CD4-positive, alpha-beta T cell treated with Interleukin-17A for 4 hours (primary cell): ENCODE data around the gene CAMTA2.
A peak's percentile ranks its signal among the peaks of the same experiment; 100 is the strongest.
"Not testable (repeated sequence)": the region's sequence is repeated elsewhere in the genome, so short reads cannot be mapped to it uniquely, and the experiment has no call there.

Experiments
- DNase-seq: peaks from one replicate; pipeline ENCODE4 v3.0.0-alpha.2; 2020; ENCODE audit warnings: mixed read lengths

The CAMTA2 gene

DNA sequence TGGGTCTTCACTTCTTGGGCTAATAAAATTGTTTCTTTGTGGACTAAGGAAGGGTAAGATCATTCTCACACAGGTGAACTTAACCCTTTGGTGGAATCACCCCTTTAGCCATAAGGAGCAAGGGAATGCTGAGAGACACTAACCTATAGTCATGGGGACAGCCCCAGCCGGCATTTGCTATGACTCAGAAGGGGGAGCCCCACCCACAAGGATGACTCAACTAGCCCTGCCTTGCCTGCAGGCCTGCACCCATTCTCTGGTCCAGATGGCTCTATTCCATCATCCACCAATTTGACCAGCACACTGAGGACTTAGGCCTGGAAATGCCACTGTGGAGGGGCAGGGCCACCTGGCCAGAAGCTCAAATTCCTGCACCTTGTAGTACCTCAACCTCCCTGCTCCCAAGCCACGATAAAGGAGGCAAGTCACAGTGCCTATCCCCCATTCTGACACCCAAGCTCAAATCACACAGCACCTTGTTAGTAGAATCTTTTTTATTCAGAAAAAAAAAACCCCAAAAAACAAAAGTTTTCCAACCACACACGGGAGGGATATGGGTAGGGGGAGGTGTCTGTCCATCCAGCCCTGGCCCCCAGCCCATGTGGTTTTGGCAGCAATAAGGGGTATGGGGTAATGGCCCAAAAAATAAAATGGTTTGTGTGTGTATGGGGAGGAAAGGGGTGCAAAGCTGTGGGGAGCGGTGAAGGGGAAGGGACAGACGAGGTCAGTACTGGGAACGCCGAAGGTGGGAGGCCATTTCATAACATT is 42.1 kb downstream of the CAMTA2 start:
- DNase-seq = peak; percentile 87

DNA sequence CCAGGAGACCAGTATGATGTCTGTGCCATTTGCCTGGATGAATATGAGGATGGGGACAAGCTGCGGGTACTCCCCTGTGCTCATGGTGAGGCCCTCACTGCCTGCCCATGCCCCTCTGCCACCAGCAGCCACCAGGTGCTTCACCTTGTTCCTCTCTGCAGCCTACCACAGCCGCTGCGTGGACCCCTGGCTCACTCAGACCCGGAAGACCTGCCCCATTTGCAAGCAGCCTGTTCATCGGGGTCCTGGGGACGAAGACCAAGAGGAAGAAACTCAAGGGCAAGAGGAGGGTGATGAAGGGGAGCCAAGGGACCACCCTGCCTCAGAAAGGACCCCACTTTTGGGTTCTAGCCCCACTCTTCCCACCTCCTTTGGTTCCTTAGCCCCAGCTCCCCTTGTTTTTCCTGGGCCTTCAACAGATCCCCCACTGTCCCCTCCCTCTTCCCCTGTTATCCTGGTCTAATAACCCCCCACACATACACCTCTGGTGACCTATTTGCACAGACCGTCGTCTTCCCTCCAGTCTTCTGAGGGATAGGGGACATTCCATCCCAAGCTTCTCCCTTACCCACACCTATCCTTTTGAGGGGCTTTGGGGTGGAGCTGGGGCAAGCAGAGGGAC is 42.8 kb downstream of the CAMTA2 start:
- peak; percentile 34 for DNase-seq

DNA sequence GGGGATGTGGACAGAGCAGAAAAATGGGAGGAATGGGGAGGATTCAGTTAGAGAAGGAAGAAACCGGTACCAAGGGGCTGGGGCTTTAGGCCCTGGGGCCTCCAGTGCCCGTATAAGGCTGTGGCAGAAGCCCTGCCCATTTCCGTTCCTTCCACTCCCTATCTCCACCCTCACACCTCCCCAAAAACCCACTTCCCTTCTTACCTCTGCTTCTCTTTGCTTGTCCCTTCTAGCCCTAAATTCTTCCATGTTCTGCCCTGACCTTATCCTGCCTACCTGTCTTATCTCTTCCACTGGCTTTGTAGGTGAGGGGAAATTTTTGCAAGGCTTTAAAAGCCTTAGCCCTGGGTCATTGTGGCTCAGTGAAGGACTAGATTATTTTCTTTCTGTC is 43.3 kb downstream of the CAMTA2 start:
- peak; percentile 73 for DNase-seq

DNA sequence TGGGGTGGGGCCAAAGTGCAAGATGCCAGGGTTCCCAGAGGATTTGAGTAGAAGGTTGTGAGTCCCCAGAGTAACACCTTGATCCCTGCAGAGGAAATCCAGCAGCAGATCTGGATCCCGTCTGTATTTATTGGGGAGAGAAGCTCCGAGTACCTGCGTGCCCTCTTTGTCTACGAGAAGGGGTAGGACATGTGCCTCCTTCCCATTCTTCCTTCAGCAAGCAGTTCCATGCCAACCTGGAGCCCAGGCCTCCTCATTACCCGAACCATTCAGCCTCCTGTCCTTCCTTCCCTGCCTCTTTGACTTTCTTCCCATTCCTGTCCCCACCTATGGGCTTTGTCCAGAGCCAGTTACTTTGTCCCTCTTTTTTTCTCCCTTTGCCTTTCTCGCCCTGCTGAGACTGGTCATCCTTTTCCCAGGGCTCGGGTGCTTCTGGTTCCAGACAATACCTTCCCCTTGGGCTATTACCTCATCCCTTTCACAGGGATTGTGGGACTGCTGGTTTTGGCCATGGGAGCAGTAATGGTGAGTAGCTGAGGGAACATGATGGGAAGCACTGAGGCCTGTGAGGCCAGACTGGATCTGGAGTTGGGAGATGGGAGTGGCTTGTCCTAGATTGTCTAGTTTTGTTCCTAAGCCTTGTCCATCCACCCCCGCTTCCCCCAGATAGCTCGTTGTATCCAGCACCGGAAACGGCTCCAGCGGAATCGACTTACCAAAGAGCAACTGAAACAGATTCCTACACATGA is 44.5 kb downstream of the CAMTA2 start:
- no peak for DNase-seq

DNA sequence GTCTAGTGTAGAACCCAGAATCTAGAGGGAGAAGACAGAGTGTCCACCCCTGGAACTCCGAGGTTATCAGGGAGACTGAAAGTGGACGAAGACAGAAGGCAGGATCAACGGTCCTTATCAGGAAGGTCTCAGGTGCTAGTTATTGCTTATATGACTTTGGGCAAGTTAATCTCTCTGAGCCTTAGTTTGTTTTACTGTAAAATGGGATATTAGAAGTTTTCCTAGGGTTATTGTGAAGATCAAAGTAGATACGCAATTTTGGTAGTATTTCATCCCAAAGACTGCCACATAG is 46.2 kb downstream of the CAMTA2 start:
- no peak for DNase-seq

DNA sequence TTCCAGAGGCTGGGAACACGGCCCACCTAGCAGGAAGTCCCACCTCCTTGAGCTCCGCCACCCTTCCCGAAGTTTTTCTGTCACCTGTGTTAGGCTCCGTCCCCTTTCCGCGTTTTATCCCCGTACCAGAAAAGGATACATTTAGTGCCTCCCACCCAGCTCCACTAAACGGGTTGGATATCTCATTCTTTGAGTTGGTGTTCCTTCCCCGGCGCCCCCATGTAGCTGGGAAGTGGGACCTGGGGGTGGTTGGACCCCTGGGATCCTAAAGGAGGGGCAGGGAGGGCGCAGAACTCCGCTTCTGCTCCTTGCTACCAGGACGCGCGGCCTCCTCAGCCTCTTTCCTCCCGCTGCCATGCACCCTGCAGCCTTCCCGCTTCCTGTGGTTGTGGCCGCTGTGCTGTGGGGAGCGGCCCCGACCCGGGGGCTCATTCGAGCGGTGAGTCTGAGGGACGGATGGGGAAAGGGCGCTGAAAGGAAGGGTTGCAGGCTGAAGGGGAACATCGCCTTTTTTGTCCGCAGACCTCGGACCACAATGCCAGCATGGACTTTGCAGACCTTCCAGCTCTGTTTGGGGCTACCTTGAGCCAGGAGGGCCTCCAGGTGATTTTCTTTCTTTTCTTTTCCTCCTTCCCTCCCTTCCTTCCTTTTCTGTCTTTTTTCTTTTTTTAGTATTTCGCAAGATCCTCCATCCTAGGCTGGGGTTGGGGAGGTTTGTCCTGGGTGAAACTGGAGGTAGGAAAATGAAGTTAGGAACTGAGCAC is 46.7 kb downstream of the CAMTA2 start:
- peak; percentile 65 for DNase-seq

DNA sequence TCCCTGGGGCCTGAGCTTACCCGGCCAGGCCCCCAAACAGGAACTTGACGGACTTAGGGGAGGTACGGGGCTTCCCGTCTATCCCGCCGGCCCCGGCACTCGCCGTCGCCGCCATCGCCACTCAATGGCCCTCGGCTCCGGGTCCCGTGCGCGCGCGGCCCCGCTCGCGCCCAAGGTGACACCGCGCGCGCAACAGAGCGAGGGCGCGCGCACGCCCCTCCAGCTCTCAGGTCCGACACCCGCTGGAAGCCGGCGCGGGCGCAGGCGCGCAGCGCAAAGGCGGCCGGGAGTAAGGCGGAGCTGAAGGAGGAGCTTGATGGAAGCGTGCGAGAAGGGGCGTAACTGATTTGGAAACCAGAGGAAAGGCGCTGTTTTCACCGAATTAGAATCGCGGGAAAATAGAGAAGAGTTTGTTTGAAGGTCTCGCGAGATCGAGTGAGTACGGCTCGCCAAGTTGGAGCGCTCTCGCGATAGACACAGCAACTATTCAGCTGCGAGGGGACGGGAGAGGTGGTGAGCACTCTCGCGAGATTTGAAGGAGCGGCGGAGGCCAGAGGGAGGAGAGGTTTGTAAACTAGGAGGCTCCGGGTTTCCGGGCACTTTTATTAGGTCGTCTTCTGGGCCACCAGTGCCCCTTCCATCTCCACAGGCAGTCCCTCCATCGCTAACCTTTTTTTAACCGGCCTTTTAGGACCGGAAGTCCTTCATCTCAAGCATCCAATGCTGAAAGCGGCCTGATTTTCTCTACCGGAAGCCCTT is 47.5 kb downstream of the CAMTA2 start, which contains the start of the genes RNF167 and SLC25A11:
Gene RNF167 (plus strand): TSS at position 473 of the 759 bp plus-strand sequence. CDS start 642 bp downstream, outside the sequence.
Gene SLC25A11 (minus strand): TSS at position 251 of the 759 bp plus-strand sequence. CDS start 136 bp downstream, at position 115.
- DNase-seq = peak; percentile 95

DNA sequence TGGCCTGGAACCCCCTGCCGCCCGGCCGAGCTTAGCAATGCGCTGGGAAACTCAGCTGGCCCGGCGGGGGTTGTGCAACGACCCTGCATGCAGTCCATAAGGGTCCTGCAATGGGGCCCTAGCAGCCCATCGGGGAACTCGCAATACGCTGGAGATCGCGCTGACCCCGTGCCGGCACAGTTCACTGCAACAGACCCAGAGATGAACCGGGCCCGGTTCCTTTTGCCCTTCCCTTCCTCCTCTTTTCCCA is 48.0 kb downstream of the CAMTA2 start:
- no peak for DNase-seq

DNA sequence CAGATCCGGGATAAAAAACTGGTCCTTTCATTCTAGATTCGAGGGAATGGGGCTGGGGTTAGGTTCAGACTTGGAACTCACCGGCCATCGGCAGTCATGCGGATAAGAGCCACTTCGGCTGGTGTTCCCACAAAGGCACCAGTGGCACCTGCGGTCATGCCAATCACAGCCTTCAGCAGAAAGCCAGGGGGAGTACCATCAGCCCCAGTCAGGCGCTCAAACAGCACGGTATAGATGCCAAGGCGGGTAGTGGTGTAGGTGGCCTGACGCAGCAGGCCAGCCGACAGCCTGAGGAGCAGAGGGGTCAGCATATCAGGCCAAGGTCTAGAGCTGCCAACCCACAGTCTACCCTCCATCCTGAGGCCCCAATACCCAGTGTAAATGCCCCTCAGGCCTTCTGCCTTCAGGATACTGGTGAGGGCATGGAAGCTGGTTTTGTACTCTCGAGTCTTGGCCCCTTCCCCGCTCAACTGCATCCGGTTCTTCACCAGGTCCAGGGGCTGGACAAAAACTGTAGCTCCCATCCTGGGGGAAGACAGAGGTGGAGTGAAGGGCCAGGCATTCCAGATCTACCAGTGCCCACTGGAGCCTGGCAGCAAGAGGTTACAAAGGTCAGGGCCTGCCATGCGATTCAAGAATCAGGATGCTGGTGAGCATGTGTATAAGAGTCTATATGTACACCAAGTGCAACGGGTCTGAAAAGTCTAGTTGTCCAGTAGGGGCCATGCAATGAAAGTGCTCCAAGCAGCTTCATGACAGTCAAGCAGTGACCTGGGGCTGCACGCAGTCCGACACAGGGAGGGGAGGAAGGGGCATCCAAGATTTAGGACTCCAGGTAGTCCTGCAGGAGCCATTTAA is 48.6 kb downstream of the CAMTA2 start:
- DNase-seq = no peak

DNA sequence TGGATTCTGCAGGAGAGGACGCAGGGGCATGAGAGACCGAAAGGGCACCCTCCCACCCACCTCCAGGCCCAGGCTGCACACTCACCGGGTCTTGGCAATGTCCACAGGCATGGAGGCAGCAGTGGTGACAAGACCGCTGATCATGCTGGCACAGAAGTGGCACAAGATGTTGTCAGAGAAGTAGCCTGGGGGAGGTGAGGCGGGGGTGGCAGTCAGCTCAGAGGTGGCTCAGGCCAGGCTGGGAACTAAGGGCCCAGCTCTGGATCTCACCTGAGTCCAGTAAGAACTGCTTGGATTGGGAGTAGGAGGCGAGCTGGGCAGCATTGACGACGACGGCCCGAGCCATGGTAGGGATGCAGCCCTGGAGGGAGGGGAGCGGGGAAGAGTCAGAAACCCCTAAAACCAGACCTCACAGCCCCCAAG is 49.4 kb downstream of the CAMTA2 start:
- no peak for DNase-seq

DNA sequence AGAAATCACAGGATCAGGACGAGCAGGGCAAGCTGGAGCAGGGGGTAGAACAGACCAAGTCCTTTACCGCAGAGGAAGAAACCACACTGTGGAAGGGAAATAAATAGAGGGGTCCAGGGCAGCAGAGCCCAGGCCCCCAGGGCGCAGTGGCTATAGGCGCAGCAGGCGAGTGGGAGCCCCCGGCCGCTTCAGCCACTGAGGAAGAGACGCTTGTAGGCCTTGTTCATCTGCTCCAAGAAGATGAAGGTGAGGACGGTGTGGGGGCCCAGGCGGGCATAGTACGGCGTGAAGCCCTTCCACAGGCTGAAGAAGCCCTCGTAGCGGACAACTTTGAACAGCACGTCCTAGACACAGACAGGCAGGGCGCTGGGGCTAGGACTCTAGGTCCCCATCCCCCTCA is 49.9 kb downstream of the CAMTA2 start:
- no peak for DNase-seq

DNA sequence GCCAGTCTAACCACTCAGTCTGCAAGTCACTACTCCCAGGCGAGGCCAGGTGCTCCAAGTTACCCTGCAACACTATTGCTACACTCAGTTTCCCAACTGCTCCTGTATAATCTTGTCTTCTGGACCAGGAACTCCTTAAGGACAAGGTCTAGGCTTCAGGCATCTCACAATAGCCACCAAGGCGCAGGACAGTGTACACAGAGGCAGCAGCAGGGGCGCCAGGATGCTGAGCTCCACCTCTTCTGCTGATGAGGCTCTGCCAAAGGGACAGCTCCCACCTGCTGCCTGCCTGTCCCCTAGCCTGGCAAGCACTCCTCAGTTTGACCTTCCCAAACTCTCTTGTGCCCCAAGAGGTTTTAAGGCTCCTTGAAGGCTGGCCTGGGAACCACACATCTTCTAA is 51.0 kb downstream of the CAMTA2 start:
- DNase-seq = no peak

DNA sequence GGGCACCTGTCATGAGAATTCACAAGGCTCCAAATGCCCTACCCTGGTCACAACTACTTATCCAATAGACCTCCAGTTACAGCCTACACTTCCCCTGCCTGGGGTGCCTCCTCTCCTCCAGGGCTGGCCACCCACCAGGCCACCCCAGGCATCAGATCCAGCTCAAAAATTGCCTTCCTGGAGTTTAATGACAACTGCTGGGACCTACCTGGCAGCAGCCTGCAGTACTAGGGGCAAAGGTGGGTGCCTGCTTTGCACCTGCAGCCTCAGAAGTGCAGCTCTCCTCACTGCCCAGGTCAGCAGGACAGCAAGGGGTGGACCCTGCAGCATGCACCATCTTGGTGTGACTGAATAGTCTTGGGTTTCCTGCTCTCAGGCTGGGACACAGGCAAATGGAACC is 51.8 kb downstream of the CAMTA2 start:
- DNase-seq = no peak

DNA sequence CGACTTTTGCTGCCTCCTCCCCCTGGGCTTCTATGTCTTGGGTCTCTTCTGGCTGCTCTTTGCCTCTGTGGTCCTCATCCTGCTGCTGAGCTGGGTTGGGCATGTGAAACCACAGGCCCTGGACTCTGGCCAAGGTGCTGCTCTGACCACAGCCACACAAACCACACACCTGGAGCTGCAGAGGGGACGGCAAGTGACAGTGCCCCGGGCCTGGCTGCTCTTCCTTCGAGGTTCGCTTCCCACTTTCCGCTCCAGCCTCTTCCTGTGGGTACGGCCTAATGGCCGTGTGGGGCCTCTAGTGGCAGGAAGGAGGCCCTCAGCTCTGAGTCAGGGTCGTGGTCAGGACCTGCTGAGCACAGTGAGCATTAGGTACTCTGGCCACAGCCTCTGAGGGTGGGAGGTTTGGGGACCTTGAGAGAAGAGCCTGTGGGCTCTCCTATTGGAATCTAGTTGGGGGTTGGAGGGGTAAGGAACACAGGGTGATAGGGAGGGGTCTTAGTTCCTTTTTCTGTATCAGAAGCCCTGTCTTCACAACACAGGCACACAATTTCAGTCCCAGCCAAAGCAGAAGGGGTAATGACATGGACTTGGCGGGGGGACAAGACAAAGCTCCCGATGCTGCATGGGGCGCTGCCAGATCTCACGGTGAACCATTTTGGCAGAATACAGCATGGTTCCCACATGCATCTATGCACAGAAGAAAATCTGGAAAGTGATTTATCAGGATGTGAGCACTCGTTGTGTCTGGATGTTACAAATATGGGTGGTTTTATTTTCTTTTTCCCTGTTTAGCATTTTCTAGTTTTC is 53.1 kb downstream of the CAMTA2 start:
- DNase-seq = peak; percentile 39

DNA sequence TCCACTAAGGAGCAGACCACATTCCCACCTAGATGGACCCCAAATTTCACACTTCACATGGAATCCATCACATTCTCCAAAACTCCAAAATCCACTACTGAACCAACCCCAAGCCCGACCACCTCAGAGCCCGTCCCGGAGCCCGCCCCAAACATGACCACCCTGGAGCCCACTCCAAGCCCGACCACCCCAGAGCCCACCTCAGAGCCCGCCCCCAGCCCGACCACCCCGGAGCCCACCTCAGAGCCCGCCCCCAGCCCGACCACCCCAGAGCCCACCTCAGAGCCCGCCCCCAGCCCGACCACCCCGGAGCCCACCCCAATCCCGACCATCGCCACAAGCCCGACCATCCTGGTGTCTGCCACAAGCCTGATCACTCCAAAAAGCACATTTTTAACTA is 53.8 kb downstream of the CAMTA2 start:
- DNase-seq = no peak

DNA sequence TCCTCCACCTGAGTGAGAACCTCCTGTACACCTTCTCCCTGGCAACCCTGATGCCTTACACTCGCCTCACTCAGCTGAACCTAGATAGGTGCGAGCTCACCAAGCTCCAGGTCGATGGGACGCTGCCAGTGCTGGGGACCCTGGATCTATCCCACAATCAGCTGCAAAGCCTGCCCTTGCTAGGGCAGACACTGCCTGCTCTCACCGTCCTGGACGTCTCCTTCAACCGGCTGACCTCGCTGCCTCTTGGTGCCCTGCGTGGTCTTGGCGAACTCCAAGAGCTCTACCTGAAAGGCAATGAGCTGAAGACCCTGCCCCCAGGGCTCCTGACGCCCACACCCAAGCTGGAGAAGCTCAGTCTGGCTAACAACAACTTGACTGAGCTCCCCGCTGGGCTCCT is 54.7 kb downstream of the CAMTA2 start:
- no peak for DNase-seq

DNA sequence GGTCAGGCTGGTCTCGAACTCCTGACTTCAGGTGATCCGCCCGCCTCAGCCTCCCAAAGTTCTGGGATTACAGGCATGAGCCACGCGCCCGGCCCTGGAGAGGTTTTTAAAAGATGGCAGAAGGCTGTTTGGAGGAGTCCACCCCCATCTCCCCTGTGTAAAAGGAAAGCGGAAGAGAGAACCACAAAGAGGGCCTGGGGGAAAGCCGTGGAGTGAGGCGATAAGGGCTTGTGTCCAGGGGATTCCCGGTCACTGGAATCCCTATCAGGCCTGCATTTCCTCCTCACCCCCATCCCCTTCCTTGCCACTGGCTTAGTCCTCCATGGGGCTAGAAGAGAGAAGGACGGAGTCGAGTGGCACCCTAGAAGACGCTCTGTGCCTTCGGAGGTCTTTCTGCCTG is 55.5 kb downstream of the CAMTA2 start, which contains the start of gene GP1BA:
Gene GP1BA (plus strand): TSS at position 315 of the 400 bp plus-strand sequence. CDS start 328 bp downstream, outside the sequence.
- DNase-seq = no peak

DNA sequence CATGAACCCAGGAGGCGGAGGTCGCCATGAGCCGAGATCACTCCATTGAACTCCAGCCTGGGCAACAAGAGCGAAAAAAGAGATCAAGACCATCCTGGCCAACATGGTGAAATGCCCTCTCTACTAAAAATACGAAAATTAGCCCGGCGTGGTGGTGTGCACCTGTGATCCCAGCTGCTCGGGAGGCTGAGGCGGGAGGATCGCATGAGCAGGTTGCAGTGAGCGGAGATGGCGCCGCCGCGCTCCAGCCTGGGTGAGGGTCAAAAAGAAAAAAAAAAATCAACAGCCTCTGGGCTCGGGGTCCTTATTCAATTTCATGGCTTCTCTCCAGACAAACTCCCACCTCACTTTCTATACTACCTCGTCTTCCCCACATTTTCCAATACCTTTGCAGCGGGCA is 58.6 kb downstream of the CAMTA2 start:
- DNase-seq = no peak

DNA sequence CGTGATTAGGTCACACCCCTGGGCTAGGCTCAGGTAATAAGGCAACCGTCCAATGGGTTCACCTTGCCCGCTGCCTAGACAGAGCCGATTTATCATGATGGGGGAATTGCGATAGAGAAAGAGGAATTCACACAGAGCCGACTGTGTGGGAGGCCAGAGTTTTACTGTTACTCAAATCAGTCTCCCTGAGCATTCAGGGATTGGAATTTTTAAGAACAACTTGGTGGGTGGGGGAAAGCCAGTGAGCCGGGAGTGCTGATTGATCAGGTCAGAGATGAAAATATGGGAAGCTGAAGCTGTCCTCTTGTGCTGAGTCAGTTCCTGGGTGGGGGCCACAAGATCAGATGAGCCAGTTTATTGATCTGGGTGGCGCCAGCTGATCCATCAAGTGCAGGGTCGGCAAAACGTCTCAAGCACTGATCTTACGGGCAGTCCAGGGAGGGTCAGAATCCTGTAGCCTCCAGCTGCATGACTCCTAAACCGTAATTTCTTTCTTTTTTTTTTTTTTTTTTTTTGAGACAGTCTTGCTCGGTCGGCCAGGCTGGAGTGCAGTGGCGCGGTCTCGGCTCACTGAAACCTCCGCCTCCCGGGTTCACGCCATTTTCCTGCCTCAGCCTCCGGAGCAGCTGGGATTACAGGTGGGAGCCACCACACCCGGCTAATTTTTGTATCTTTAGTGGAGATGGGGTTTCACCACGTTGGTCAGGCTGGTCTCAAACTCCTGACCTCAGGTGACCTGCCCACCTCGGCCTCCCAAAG is 60.7 kb downstream of the CAMTA2 start:
- not testable (repeated sequence) for DNase-seq

DNA sequence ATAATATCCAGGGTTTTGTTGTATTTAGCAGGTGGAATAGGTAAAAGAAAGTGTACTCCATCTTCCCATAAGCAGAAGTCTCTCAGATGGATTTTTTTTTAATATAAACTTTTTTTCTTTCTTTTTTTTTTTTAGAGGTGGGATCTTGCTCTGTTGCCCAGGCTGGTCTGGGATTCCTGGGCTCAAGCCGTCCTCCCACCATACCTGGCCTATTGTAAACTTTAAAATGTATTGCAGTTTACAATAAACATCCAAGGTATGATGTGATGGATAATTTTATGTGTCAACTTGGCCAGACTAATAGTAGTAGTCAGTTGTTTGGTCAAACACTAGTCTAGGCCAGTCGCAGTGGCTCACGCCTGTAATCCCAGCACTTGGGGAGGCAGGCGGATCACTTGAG is 66.2 kb downstream of the CAMTA2 start:
- no peak for DNase-seq
